G401.6 (cell line): ENCODE measurements around the gene SH2D3C.

Experiments used
- FAIRE-seq: peaks from 2 replicates; lab custom pipeline; 2012; peaks lifted over from hg19 to GRCh38; lab: Jason Lieb, UNC

The SH2D3C gene

GRCh38 chr9:127697575-127697974 lies 80.9 kb downstream of the SH2D3C start:
- FAIRE-seq: no peak

GRCh38 chr9:127694890-127695720 lies 83.4 kb downstream of the SH2D3C start:
- no peak for FAIRE-seq

GRCh38 chr9:127693697-127694096 lies 84.8 kb downstream of the SH2D3C start:
- FAIRE-seq: no peak

- no peak for FAIRE-seq
Measured at GRCh38 chr9:127693143-127693542, 85.3 kb downstream of the SH2D3C start.

GRCh38 chr9:127692071-127692470 lies 86.4 kb downstream of the SH2D3C start:
- no peak for FAIRE-seq

- no peak for FAIRE-seq
Measured at GRCh38 chr9:127690735-127691134, 87.7 kb downstream of the SH2D3C start.

- no peak for FAIRE-seq
Measured at GRCh38 chr9:127689329-127690000, 89.0 kb downstream of the SH2D3C start.
